Hindlimb muscle (tissue), 1 donor: Measurements from ENCODE around the gene IMMP2L. TPM values are rescaled to one million over a fixed set of nuclear protein-coding genes. Genes with fewer than 3 reads are reported as not detected.
"Not testable (repeated sequence)": the region's sequence is repeated elsewhere in the genome, so short reads cannot be mapped to it uniquely, and the experiment has no call there.

Experiments used
- DNase-seq: peaks from one replicate; pipeline ENCODE4 v3.0.0-alpha.2; 2013
- polyA plus RNA-seq: library from polyadenylated mRNA; unstranded; fragments of 120-200 nt; gene quantifications from one replicate; pipeline ENCODE4 v1.2.1, GENCODE V29; 2013; ENCODE audit not compliant: insufficient read length

Gene IMMP2L
- polyA plus RNA-seq, 1 donor = 18.4 TPM

DNA sequence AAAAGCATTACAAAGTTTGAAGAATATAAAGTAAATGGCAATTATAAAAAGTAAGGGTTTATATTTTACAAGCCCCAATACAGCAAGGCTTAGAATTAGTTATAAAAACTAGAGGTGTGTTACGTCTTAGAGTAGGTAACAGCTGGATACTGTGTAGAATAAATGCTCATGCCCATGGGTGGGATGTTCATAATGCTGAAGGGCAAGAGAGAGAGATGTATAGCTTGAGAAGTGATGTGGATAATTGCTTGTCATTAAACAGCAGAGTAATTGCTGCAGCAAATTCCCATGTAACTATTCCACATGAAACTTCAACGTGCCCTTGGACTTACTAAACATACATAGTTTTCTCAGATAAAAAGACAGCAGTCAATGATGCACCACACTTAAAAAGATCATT lies 233.8 kb downstream of the IMMP2L start:
- no peak for DNase-seq

DNA sequence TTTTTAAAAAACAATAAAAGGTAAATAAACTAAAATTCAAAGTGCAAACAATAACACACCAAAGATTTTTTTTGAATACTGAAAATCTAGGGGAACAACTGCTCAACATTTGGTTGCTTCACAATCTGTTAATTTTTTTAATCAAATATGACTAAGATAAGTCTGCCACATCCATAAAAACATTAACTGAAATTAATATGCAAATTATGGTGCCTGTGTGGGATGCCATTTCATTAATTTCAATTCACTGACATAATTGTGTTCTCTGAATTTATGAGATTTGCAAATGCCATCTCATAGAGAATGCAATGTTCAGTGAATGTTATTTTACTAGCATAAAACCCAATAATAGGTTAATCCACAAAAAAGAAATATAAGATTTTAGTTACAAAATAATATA lies 237.5 kb downstream of the IMMP2L start:
- no peak for DNase-seq

DNA sequence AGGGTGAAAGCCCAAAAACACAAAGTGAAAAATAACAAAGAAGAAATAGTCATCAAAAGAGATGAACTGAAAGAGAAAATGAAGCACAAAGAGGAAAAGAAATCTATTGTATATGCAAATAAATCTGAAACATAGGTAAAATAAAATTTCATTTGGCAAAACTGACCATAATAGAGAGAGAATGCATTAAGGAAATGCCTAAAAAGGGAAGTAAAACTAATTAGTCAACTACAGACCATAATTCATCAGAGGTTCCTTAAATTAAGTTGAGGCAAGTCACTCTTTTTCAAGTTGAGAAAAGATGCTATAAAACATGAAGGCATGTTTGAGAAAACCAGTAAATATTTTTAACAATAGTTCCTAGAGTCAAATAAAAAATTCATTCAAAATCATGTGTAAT lies 238.1 kb downstream of the IMMP2L start:
- DNase-seq = no peak

DNA sequence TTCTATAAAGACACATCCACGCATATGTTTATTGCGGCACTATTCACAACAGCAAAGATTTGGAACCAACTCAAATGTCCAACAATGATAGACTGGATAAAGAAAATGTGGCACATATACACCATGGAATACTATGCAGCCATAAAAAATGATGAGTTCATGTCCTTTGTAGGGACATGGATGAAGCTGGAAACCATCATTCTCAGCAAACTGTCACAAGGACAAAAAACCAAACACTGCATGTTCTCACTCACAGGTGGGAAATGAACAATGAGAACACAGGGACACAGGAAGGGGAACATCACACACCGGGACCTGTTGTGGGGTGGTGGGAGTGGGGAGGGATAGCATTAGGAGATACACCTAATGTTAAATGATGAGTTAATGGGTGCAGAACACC lies 238.6 kb downstream of the IMMP2L start:
- not testable (repeated sequence) for DNase-seq

DNA sequence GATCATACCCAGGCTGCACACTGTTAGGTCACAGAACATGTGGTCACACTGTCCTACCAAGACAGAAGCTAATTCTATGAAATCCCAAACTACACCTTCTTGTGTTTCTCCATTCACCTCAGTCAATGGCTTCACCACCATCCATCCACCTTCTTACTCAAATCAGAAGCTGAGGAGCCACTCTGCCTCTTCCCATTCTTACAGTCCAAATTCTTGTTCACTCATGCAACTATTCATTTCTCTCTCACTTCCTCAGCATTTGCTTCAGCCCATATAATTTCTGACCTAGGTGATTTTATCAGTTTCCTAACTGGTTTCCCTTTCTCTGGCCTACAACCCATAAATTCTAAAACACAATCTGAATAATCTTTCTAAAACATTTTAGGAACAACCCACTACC lies 242.2 kb downstream of the IMMP2L start:
- no peak for DNase-seq

DNA sequence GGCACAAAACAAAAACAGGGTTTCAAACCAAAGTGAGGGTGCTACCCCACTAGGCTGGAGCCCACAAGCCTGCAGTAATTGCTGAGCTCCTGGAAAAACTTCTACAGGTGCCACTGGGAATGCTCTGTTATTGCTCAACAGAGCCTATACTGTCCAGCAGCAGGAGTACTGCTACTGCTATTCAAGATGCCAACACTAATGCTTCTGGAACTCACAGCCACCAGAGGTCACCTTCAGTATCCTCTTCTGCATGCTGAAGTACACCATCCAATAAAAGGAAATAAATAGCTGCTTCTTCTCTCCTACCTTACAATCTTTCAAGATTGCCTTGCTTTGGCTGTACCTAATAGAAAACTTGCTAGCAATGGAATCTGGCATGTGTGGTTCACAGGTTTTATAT lies 249.3 kb downstream of the IMMP2L start:
- no peak for DNase-seq

DNA sequence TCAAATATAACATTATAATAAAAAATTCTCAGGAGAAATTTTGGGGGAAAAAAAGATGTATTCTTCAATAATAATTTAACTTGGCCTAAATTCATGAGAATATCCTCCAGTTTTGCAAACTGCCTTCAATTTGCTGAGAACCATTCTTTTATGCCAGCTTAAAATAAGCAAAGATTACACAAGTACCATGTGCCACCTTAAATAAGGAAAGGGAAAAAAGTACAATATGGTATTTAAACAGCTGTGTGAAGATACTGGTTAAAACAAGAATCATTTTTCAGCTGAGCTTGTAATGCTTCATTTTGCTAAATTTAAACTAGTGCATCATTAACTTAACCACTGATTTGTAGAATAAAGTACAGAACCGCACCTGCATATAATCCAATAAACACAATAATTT lies 253.6 kb downstream of the IMMP2L start:
- no peak for DNase-seq

DNA sequence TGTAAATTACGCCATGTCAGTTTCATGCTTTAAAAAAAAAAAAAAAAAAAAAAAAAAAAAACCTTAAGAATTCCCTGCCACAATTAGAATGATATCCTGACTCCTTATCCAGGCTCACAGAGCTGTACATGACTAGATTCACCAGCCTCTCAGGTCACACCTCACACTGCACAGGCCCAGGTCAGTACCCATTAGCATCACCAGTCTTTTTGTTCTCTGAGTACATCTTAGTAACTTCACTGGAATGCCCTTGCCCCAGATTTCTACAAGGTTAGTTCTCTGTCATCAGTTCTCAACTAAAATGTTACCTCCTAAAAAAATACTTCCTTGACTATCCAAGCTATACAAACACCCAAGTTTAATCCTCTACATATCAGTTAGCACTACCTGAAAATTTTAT lies 260.4 kb downstream of the IMMP2L start:
- no peak for DNase-seq

DNA sequence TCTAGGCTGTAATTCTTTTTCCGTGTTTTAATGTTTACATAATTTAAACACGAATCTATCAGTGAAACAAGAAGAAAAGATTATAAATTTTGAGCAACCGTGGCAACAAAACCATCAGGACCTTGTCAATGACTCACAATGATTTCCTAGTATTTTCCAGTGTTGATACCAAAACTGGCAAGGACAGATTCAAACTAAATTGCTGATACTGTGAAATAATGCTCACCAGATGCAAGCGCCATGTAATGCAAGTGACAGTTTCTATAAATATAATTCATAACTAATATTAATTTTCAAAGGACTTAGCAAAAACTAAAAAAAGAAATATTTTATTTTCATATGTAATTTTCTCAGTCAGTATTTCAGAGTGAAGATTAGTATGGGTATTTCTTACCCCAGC lies 267.8 kb downstream of the IMMP2L start:
- DNase-seq = no peak

DNA sequence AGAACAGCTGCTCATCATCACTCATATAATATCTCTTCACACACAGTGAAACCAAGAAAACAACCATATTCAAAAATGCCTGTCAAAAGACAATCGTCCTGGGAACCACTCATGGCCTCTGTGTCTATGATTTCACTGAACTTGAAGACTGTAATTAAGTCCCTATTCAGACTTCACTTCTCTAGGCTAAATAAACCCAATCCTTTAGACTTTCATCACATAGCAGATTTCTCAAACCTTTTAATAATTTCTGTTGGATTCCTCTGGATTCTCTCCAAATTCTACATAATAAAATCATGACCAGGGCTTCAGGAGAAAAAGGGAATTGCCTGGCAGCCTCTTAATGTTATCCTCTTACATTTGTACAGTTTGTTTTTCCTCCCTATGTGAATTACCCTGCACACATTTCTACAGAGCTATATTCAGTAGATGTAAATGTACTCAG lies 270.2 kb downstream of the IMMP2L start:
- peak; percentile 15 for DNase-seq

DNA sequence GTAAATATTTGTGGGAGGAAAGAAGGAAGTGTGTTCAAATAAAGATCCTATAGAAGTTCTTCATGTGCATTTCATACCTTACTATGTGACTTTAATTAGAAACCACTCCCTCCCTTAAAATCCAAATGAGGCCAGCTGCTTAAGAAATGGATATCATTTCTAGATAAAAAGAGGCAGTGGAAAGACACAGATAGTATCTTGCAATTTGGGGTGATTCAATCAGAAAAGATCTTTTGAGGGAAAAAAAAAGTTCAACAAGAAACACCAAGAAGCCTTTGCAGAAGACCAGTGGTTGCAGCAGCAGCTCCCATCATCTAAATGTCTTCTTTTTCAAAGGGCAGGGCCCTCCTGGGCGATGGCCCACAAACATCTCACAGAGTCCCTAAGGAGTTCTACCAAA lies 271.3 kb downstream of the IMMP2L start:
- no peak for DNase-seq

DNA sequence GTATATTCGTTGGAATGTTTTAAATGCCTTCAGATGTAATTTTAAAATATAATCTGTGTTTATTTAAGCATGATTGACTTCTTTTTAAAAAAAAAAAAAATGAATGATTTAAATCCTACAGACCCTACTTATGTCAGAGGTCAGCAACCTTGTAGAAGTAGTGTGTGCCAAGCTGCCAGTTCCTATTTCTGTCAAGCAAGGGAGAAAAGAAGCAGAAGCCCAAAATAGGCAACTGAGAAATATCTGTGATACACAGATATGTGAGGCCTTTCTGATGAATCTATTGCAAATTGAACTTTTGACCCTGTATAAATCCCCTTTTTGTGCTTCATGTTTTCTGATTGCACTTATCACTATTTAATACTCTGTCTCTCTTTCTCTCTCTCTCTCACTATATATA lies 271.9 kb downstream of the IMMP2L start:
- no peak for DNase-seq

DNA sequence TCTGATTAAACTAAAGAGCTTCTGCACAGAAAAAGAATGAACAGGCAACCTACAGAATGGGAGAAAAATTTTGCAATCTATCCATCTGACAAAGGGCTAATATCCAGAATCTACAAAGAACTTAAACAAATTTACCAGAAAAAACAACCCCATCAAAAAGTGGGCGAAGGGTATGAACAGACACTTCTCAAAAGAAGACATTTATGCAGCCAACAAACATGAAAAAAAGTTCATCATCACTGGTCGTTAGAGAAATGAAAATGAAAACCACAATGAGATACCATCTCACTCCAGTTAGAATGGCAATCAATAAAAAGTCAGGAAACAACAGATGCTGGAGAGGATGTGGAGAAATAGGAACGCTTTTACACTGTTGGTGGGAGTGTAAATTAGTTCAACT lies 273.9 kb downstream of the IMMP2L start:
- not testable (repeated sequence) for DNase-seq

DNA sequence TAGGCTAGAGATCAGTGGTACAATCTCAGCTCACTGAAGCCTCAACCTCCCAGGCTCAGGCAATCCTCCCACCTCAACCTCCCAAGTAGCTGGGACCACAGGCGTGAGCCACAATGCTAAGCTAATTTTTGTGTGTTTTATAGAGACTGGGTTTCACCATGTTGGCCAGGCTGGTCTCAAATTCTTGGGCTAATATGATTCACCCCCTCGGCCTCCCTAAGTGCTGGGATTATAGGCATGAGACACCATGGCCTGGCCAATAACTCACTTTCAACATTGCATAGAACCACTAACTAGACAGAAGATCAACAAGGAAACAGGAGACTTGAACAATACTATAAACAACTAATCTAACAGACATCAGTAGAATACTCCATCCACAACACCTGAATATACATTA lies 279.7 kb downstream of the IMMP2L start:
- no peak for DNase-seq

DNA sequence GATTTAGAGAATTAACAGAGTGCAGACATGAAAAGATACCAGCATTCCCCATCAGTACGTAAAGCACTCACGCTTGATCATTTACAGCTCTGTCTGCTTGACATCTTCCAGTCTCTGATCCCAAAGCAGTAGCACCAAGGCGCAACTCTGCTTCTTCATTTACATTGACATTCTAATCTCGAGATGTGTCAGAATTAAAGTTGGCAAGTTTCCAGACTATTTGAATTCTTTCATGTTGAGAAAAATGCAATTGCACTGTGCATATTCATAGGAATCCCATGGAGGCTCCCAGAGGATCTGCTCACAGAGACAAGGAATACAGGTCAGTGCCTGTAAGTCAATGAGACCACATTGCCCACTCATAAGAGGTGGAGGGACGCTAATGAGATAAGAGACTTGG lies 287.4 kb downstream of the IMMP2L start:
- DNase-seq = no peak

DNA sequence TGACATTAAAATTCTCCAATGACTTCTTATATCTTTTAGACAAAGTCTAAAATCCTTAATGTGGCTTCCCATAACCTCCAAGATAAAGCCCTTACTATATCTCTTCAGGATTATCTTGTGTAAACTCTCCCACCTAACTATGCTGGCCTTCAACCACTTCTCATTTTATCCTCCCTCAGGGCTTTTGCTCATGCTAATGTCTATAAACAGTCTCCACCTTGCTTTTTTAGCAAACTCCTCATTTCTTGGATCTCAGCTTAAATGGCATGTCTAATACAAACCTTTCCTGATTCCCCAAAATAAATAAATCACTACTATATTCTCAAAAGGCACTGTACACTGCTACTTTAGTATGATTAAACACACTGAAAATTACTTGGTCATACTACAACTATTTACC lies 290.2 kb downstream of the IMMP2L start:
- DNase-seq = no peak

DNA sequence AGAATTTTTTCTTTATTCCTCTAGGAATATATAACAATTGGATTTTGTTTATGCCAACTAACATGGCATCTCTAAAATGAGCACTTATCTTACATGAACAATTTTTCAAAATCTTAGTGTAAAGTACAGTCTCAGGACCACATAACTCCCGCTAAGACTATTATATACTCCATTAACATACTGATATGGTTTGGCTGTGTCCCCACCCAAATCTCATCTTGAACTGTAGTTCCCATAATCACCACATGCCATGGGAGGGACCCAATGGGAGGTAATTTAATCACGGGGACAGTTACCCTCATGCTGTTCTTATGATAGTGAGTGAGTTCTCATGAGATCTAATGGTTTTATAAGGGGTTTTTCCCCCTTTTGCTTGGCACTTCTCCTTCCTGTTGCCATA lies 291.5 kb downstream of the IMMP2L start:
- not testable (repeated sequence) for DNase-seq

DNA sequence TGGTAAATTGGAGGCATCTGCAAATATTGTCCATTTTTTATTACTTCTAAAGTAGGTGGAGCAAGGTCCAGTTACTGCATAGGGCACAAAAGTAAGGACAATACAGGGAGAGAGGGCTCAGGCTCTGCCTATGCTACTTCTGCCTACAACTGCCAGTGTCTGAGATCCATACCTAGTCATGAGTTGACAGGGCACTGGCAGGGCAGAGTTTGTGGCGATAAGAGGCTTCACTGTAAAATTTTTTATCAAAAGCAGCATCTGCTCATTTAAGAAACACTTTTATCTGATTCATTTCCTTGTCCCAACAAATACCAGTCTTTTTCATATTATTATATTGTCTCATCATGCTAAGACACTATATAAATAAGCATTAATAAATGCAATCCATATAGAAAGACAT lies 293.4 kb downstream of the IMMP2L start:
- DNase-seq = no peak

DNA sequence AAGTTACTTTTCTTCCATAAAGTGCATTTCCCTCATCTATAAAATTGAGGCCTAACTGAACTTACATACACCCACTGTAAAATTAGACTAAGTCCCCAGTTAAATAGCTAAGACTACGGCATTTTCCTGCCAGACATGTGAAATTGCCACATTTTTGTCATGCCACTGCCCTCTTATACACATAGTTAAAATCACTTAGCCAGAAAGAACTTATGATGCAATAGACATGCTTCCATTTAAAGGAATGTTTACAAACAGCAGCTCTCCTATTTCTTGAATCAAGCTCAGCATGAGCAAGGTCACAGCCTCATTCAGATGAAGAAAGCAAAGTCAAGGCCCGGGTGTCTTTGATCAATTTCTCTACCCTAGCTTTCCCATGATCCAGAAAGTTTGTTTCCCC lies 295.7 kb downstream of the IMMP2L start:
- no peak for DNase-seq

DNA sequence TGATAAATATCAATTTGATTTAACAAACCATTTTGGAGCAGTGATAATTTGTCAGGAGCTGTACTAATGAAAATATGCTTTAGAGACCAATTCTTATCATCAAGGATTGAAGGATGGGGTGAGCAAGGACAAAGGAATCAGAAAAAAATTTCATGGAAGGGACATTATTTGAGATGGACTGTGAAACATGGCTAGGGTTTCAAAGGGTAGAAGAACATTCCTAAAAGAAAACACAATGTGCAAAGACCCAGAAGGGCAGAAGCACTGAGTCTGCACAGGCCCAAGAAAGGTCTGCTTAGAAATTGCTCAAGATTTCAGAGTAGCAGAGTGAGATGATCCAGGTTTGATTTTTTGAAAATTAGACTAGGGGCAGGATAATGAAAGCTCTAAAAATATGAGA lies 296.9 kb downstream of the IMMP2L start:
- DNase-seq = no peak

DNA sequence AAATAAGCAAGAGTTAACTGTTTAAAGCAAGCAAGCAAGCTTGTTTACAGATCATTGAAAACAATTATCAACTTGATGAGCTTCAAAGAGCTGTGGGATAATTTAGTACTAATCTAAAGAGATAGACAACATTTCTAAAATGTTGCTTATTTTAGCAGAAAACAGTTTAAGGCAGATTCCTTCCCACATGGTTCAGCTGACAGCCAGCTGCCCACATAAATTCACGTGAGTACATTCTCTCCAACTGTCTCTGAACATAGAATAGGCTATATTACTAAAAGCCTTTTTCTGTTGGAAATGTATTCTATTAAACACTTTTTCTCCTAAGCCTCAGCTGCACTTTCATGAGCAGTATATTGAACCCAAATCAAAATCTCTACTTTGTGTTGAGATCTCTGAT lies 297.3 kb downstream of the IMMP2L start:
- no peak for DNase-seq

DNA sequence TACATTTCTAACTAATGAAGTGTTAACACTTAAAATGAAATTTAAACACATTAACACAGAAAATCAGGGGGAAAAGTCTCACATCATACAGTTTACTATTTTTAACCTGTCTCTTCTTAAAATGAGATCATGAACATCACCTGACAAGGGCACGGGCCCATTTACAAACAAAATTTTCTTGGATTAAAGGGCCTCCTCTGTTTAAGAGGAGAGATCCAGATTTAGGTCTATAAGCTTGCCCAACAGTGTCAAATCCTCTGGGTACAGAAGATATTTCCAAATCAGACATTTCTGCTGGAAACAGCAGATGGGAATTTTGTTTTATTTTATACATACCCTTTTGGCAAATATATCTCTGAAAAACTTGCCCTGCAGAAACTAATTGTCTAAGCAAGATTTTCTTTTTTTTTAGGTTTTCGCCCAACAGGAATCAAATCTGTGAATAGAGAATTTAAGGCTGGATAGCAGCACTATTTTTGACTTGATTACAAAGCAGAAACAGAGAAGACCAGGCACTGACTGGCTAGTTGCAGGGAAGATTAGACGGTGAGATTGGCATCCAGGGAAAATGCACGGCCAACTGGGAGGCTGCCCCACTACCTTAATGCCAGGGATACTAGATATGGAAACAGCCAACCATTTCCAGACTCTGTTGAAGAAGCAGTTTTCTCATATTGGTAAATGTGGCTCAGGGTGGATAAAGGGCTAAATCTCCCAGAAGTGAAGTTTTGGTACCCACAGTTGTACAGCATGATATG lies 298.0 kb downstream of the IMMP2L start:
- no peak for DNase-seq

DNA sequence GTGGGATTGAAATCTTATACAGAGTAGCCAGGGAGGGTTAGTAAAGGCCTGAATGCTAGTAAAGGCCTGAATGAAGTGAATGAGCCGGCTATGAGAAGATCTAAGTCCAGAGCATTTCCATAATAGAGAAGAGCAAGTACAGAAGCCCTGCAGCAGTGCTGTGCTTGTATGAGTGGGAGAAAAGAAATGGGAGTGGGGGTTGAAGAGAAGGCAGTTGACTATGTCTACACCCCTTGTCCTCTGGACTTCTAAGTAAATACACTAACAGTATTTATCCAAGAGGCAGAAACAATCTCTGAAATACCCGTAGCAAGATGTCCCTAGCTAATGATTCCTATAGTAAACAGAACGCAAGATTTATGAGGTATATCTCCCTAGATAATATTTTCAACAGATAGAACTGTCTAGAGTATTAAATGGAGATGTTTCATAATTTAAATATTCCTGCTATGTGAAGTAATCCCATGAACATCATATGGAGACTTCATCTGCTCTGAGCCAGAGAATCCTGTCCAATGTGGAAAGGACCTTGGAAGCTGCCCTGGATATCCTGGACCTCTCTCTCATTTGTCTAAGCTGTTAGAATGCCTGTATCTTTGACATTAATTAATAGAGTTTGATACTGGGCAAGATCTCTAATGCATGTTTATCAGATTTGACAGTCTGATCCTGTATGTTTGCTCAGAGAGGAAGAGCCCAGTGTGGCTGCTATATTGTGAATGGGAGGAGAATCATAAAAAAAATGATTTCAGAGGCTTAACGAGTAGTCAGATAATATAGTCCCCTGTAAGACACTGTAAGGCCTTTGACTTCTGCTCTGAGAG lies 299.8 kb downstream of the IMMP2L start:
- DNase-seq = no peak

DNA sequence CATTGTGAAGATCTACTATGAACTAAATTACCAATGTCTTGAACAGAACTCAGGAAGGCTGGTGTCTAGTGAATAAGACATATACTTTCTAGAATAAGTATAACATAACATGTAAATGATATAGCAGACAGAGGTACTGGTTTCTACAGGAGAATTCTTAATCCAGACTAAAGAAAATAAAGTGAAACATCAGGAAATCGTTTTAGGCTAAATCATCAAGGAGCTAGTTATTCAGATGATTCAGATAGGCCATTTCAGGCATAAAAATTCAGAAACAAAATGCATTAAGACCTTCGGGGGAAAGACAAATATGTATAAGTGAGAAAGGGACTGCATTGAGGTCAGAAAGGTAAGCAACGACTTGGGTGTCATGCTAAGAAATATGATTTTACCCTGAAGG lies 300.8 kb downstream of the IMMP2L start:
- no peak for DNase-seq
